HS-27A (cell line): ENCODE measurements around the gene CCM2L.
"Not testable (repeated sequence)": the region's sequence is repeated elsewhere in the genome, so short reads cannot be mapped to it uniquely, and the experiment has no call there.

ENCODE experiments used
- DNase-seq: peaks from one replicate; pipeline ENCODE4 v3.0.0-alpha.2; 2012; ENCODE audit warnings: low read depth, missing footprints

CCM2L gene

GRCh38 chr20:32031007-32031958 lies 21.0 kb downstream of the CCM2L start:
- DNase-seq = peak; percentile 71

GRCh38 chr20:32033316-32033715 lies 23.1 kb downstream of the CCM2L start:
- no peak for DNase-seq

- DNase-seq = not testable (repeated sequence)
Measured at GRCh38 chr20:32033721-32034120, 23.5 kb downstream of the CCM2L start.

GRCh38 chr20:32034581-32035425 lies 24.6 kb downstream of the CCM2L start:
- DNase-seq = no peak

GRCh38 chr20:32035426-32035779 lies 25.2 kb downstream of the CCM2L start:
- DNase-seq = no peak

- no peak for DNase-seq
Measured at GRCh38 chr20:32036252-32036651, 26.0 kb downstream of the CCM2L start.

- no peak for DNase-seq
Measured at GRCh38 chr20:32036716-32037485, 26.7 kb downstream of the CCM2L start.

GRCh38 chr20:32037929-32038328 lies 27.7 kb downstream of the CCM2L start:
- DNase-seq = no peak

GRCh38 chr20:32040142-32040953 lies 30.1 kb downstream of the CCM2L start:
- no peak for DNase-seq

GRCh38 chr20:32045999-32046398 lies 35.8 kb downstream of the CCM2L start:
- DNase-seq = no peak

- no peak for DNase-seq
Measured at GRCh38 chr20:32050324-32050841, 40.1 kb downstream of the CCM2L start.

GRCh38 chr20:32050851-32051556 lies 40.8 kb downstream of the CCM2L start:
- no peak for DNase-seq

GRCh38 chr20:32051720-32052089 lies 41.5 kb downstream of the CCM2L start:
- DNase-seq = no peak

GRCh38 chr20:32052090-32052777 lies 42.0 kb downstream of the CCM2L start, which contains the start of gene HCK:
Gene HCK, plus strand, starts transcription at chr20:32052242.
- DNase-seq = no peak

- no peak for DNase-seq
Measured at GRCh38 chr20:32052778-32053362, 42.6 kb downstream of the CCM2L start.

- no peak for DNase-seq
Measured at GRCh38 chr20:32053648-32054047, 43.4 kb downstream of the CCM2L start.

- no peak for DNase-seq
Measured at GRCh38 chr20:32056708-32057483, 46.7 kb downstream of the CCM2L start.

GRCh38 chr20:32057656-32058184 lies 47.5 kb downstream of the CCM2L start:
- no peak for DNase-seq
